ENCODE data around the gene SPATA9. TPM values are rescaled to one million over a fixed set of nuclear protein-coding genes. Genes with fewer than 3 reads are reported as not detected.

The SPATA9 gene
- total RNA-seq, 1 experiment from 2014 or later = not detected

DNA sequence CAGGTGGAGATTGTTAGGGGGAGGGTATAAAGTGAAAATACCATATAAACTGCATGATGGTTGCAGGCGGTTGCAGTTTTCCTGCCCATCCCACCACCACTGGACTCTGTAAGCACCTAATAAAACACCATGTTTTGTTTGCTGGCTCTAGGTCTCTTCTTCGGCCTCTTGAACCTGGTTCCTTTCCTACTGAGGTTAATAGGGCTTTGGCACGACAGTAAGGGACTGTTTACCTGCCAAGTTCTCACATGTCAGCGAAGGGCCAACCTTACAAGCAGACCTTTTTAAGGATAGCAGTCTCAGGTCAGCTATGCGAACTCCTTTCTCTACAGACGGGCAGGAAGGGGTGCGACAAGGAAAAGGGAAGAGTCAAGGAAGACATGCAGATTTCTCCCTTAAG is 39.6 kb downstream of the SPATA9 start (continued):
- TF ChIP-seq CEBPB (IDR thresholded peaks at IDR 0.05; ENCODE audit: low read depth) (no peak), SP1 (IDR thresholded peaks at IDR 0.05; ENCODE audit: low read depth) (no peak), ZNF274 (IDR thresholded peaks at IDR 0.05; ENCODE audit: low read depth, low read length) (no peak), POLR2AphosphoS5 (IDR thresholded peaks at IDR 0.05; ENCODE audit: low read depth, low read length) (no peak), CBX3 (IDR thresholded peaks at IDR 0.05; ENCODE audit: low read depth) (no peak), EGR1 (IDR thresholded peaks at IDR 0.05; ENCODE audit: low read depth) (no peak)
- TF ChIP-seq, protein P1, sequence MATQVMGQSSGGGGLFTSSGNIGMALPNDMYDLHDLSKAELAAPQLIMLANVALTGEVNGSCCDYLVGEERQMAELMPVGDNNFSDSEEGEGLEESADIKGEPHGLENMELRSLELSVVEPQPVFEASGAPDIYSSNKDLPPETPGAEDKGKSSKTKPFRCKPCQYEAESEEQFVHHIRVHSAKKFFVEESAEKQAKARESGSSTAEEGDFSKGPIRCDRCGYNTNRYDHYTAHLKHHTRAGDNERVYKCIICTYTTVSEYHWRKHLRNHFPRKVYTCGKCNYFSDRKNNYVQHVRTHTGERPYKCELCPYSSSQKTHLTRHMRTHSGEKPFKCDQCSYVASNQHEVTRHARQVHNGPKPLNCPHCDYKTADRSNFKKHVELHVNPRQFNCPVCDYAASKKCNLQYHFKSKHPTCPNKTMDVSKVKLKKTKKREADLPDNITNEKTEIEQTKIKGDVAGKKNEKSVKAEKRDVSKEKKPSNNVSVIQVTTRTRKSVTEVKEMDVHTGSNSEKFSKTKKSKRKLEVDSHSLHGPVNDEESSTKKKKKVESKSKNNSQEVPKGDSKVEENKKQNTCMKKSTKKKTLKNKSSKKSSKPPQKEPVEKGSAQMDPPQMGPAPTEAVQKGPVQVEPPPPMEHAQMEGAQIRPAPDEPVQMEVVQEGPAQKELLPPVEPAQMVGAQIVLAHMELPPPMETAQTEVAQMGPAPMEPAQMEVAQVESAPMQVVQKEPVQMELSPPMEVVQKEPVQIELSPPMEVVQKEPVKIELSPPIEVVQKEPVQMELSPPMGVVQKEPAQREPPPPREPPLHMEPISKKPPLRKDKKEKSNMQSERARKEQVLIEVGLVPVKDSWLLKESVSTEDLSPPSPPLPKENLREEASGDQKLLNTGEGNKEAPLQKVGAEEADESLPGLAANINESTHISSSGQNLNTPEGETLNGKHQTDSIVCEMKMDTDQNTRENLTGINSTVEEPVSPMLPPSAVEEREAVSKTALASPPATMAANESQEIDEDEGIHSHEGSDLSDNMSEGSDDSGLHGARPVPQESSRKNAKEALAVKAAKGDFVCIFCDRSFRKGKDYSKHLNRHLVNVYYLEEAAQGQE (IDR thresholded peaks at IDR 0.05; ENCODE audit: low read depth) = no peak

DNA sequence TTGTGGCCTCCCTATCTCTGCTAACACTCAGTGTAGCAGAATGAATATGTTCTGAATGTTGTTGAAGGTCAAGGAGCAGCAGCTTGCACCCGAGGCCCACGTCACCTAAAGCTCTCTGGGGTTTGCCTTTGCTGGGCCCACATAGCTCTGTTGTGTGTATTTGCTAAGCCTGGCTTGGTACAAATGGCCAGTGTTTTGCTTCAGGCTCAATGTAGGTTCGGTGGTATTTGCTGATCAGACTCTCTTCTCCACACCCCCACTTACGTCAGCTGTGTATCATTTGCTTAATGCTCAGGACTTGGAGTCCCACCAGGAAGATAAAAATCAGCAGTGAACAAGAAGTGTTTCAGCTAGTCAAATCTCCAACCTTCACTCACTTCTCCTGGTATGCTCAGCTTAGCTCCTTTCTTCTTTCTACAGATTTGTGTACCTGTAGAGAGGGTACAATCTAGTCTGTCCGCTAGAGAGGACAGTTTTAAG is 41.0 kb downstream of the SPATA9 start:
- DNase-seq (ENCODE audit: low read depth, low spot score) (no peak), ATAC-seq (no peak)
- intact Hi-C loops (cut with micrococcal nuclease) = no loop called here
- no peak overlapping the region for H2AFZ ChIP-seq (ENCODE audit: low read depth, low read length, poor library complexity, severe bottlenecking)
- H3K27ac ChIP-seq (ENCODE audit: low read depth, low read length) = no peak overlapping the region
- no peak overlapping the region for H3K9ac ChIP-seq (ENCODE audit: low read length)
- ChIA-PET POLR2A (no interaction called here), RAD21 (ENCODE audit: low non-redundant PET in 1 of 2, low total read pairs in 2 of 2, uncharacterized antibody in 2 of 2, unreplicated experiment in 2 of 2) (no interaction called here), CTCF (interaction anchor here (1.1 kb wide), 1 partner anchor 139 kb away, joined by 3 read pairs; no protein-coding TSS in a partner anchor)
- H4K20me1 ChIP-seq (ENCODE audit: insufficient read depth) = no peaks in the 10 kb centered on the region
- no peaks in the 10 kb centered on the region for H3K27me3 ChIP-seq (ENCODE audit: insufficient read depth, low read length)
- H3K9me3 ChIP-seq (ENCODE audit: control insufficient read depth in 1 of 2, insufficient read depth in 1 of 2, low read depth in 1 of 2, low read length in 2 of 2) = no peaks in the 10 kb centered on the region
- no peak overlapping the region for H3K4me2 ChIP-seq (ENCODE audit: low read length)
- H3K4me1 ChIP-seq (ENCODE audit: control insufficient read depth in 1 of 2, insufficient read depth in 2 of 2, low read length in 2 of 2) = peaks cover 0 to 18% of the 10 kb centered on the region in 2 experiments; a peak in 3 of 4 replicates
- H3K9me2 ChIP-seq (ENCODE audit: insufficient read depth) = no peaks in the 10 kb centered on the region
- TF ChIP-seq, protein P2, sequence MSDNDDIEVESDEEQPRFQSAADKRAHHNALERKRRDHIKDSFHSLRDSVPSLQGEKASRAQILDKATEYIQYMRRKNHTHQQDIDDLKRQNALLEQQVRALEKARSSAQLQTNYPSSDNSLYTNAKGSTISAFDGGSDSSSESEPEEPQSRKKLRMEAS (IDR thresholded peaks at IDR 0.05) = no peak
- TF ChIP-seq EZH2 (IDR thresholded peaks at IDR 0.05) = no peak
- no peak for TF ChIP-seq YY1 (IDR thresholded peaks at IDR 0.05; ENCODE audit: extremely low read depth, insufficient replicate concordance, low read depth, low read length)
- no peak for TF ChIP-seq POLR2A (IDR thresholded peaks at IDR 0.05; ENCODE audit: borderline replicate concordance, extremely low read depth, insufficient read depth, insufficient read length)
- no peak for TF ChIP-seq CBX3 (IDR thresholded peaks at IDR 0.05; ENCODE audit: low read depth)
- TF ChIP-seq SRF (IDR thresholded peaks at IDR 0.05; ENCODE audit: low read depth) = no peak
- TF ChIP-seq, protein P1 (IDR thresholded peaks at IDR 0.05; ENCODE audit: low read depth) = no peak
- TF ChIP-seq SP1 (IDR thresholded peaks at IDR 0.05; ENCODE audit: low read depth) = no peak
- TF ChIP-seq ATF3 (IDR thresholded peaks at IDR 0.05) = no peak
- no peak for TF ChIP-seq POLR2AphosphoS5 (IDR thresholded peaks at IDR 0.05; ENCODE audit: low read depth, low read length)
- TF ChIP-seq FOSL1 (IDR thresholded peaks at IDR 0.05; ENCODE audit: low read depth) = no peak
- no peak for TF ChIP-seq ELF1 (IDR thresholded peaks at IDR 0.05; ENCODE audit: borderline replicate concordance, low read depth)
- no peak for TF ChIP-seq ZBTB33 (IDR thresholded peaks at IDR 0.05; ENCODE audit: extremely low read depth, insufficient replicate concordance, low read length)
- H3K36me3 ChIP-seq (ENCODE audit: control insufficient read depth in 1 of 2, insufficient read depth in 2 of 2, low read length in 2 of 2) = no peaks in the 10 kb centered on the region
- BruUV-seq (replicated peaks) = no TSS peak
- H3K79me2 ChIP-seq (ENCODE audit: insufficient read depth, low read length) = no peaks in the 10 kb centered on the region
- H3K4me3 ChIP-seq (replicated peaks in 1 of 2; ENCODE audit: low read depth in 1 of 2, low read length in 2 of 2) = no peak overlapping the region

Measured in HCT116 (cell line).